ENCODE data around the gene IL17C.

- TF ChIP-seq POLR2A (conservative IDR thresholded peaks at IDR 0.05) (no peak), EZH2 (IDR thresholded peaks at IDR 0.05; ENCODE audit: borderline replicate concordance, low read depth, low read length) (no peak), CSDE1 (IDR thresholded peaks at IDR 0.05) (no peak), GABPA (tag; conservative IDR thresholded peaks at IDR 0.05; ENCODE audit: low read depth) (no peak), MAX (CRISPR knock-in tag; IDR thresholded peaks at IDR 0.05) (no peak)
Measured at GRCh38 chr16:88610909-88611812, 27.2 kb upstream of the IL17C start.

Measured in K562 (cell line).